Brain microvascular endothelial cell (primary cell): ENCODE data around the gene E2F1.

Source experiments
- DNase-seq: peaks from one replicate; pipeline ENCODE4 v3.0.0-alpha.2; 2020
- H3K27ac ChIP-seq: fragments of 250-450 bp; sonication (Bioruptor Pico); 2 replicates; pipeline ENCODE4 v1.5.1; 2020; ENCODE audit warnings: mild to moderate bottlenecking, moderate library complexity
- H3K27me3 ChIP-seq: fragments of 250-450 bp; sonication (Bioruptor Pico); replicated peaks from 2 replicates; pipeline ENCODE4 v1.5.1; 2020; ENCODE audit warnings: mild to moderate bottlenecking
- H3K36me3 ChIP-seq: fragments of 250-450 bp; sonication (Bioruptor Pico); replicated peaks from 2 replicates; pipeline ENCODE4 v1.5.1; 2020; ENCODE audit warnings: mild to moderate bottlenecking
- H3K4me3 ChIP-seq: 2 replicates; pipeline ENCODE4 v1.5.1; 2011; ENCODE audit warnings: low read depth, mild to moderate bottlenecking, control low read depth, low read length, moderate library complexity
- in situ Hi-C: cut with HindIII; loops from 2 replicates; pipeline ENCODE4 v1.10.0; 2017; ENCODE audit warnings: low sequenced_read_pairs, low pct_ligation_motif_present
- TF ChIP-seq, protein P1 (sequence below): IDR thresholded peaks from 2 replicates; pipeline ENCODE4 v1.5.1; 2011; ENCODE audit warnings: low read depth, mild to moderate bottlenecking, moderate library complexity, low read length, control low read depth, inconsistent platforms; ENCODE audit errors: missing control alignments

Gene E2F1

DNA sequence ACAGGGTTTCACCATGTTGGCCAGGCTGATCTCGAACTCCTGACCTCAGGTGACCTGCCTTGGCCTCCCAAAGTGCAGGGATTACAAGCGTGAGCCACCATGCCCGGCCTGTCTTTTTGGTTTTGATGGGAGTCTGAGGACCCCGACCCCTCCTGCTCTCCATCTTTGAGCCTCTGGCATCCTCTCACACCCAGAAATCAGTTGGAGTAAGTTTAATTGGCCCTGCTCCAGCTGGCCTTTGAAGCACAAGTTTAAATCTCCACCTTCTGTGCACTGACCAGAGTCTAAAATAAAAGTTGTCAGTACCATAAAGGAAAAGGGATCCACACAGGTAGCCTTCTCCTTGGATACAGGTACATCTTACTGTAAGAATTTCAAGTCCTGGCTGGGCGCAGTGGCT is 40.0 kb downstream of the E2F1 start:
- peaks cover 9% of the 10 kb centered on the region for H3K36me3 ChIP-seq
- no peak overlapping the region for H3K27ac ChIP-seq
- no peaks in the 10 kb centered on the region for H3K27me3 ChIP-seq
- no peak overlapping the region for H3K4me3 ChIP-seq
- in situ Hi-C loops: no loop called here
- TF ChIP-seq, protein P1, sequence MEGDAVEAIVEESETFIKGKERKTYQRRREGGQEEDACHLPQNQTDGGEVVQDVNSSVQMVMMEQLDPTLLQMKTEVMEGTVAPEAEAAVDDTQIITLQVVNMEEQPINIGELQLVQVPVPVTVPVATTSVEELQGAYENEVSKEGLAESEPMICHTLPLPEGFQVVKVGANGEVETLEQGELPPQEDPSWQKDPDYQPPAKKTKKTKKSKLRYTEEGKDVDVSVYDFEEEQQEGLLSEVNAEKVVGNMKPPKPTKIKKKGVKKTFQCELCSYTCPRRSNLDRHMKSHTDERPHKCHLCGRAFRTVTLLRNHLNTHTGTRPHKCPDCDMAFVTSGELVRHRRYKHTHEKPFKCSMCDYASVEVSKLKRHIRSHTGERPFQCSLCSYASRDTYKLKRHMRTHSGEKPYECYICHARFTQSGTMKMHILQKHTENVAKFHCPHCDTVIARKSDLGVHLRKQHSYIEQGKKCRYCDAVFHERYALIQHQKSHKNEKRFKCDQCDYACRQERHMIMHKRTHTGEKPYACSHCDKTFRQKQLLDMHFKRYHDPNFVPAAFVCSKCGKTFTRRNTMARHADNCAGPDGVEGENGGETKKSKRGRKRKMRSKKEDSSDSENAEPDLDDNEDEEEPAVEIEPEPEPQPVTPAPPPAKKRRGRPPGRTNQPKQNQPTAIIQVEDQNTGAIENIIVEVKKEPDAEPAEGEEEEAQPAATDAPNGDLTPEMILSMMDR: no peak
- no peak for DNase-seq

DNA sequence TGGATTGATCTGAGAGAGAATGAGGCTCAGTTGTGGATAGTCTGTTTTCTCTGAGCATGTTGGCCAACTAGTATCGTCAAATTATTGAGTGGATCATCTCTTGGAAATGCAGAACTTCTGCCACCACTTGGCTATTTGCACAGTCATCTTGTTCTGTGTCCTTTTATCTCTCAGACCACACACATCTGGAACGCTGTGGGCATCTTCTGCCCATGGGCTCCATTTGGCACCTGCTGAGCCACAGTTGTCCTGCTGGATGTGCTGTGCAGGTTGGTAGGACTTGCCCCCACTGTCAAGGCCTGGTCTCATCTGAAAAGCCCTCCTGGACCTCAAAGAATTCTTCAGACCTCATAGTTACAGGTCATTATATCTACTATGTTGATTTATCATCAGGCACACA is 40.8 kb downstream of the E2F1 start:
- no peak overlapping the region for H3K4me3 ChIP-seq
- H3K27ac ChIP-seq: no peak overlapping the region
- TF ChIP-seq, protein P1: no peak
- no peak for DNase-seq
- no peaks in the 10 kb centered on the region for H3K27me3 ChIP-seq
- H3K36me3 ChIP-seq: peaks cover 9% of the 10 kb centered on the region
- in situ Hi-C loops: no loop called here

DNA sequence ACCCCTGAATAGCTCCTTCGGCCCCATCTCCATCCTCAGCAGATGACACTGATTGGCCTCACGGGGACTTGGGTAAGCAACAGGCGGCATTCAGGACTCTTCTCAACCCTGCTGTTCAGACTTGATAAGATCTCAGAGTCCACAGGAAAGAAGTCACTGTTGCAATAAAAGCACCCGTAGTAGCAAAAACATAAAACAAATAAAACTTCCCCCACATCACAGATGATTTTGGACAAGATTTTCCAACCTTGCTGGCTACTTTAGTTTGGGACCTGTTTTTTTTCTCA is 41.2 kb downstream of the E2F1 start:
- Histone ChIP-seq H3K27ac (no peak overlapping the region), H3K36me3 (peaks cover 12% of the 10 kb centered on the region), H3K4me3 (no peak overlapping the region), H3K27me3 (no peaks in the 10 kb centered on the region)
- in situ Hi-C loops: no loop called here
- TF ChIP-seq, protein P1: no peak
- no peak for DNase-seq

DNA sequence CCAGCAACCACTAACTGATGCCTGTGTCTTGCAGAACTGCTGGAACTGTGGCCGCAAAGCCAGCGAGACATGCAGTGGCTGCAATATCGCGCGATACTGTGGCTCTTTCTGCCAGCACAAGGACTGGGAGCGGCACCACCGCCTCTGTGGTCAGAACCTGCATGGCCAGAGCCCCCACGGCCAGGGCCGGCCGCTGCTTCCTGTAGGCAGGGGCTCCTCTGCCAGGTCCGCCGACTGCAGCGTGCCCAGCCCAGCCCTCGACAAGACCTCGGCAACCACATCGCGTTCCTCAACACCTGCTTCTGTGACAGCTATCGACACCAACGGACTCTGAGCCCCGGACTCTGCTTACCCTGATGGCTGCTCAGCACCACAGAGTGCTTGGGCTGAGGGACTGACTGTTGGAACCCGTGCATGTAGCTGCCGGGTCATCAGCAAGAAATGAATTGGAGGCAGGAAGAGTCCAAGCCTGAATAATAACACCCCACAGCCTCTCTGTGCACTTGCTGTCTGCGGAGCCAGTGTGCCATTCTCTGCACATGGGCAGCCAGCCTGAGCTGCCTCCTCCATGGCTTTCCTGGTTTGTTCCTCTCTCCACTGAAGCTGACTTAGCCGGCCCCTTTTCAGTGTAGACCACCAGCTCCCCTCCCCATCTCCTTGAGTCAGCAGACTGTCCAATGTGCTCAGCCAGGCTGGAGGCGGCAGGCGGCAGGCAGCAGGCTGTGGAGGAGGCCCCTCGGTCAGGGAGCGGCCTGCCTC is 41.7 kb downstream of the E2F1 start:
- Histone ChIP-seq H3K27me3 (no peaks in the 10 kb centered on the region), H3K27ac (no peak overlapping the region), H3K4me3 (no peak overlapping the region), H3K36me3 (peaks cover 12% of the 10 kb centered on the region)
- in situ Hi-C loops: no loop called here
- TF ChIP-seq, protein P1: no peak
- DNase-seq: no peak

DNA sequence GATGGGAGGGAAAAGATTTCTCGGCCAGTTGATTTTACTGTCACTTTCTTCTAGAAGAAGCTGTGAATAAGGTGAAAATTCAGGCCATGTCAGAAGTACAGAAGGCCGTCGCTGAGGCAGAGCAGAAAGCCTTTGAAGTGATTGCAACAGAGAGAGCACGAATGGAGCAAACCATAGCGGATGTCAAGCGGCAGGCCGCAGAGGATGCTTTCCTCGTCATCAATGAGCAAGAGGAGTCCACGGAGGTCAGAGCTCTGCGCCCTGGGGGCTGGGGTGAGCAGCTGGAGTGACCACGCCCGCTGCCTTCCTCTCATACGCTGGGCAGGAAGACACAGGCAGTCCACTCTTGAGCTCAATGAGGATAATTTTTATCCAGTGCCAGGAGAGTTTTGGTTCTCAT is 45.9 kb downstream of the E2F1 start:
- H3K27me3 ChIP-seq: no peaks in the 10 kb centered on the region
- DNase-seq: peak; percentile 24
- H3K36me3 ChIP-seq: peaks cover 12% of the 10 kb centered on the region
- TF ChIP-seq, protein P1: no peak
- in situ Hi-C loops: no loop called here
- no peak overlapping the region for H3K27ac ChIP-seq
- no peak overlapping the region for H3K4me3 ChIP-seq

DNA sequence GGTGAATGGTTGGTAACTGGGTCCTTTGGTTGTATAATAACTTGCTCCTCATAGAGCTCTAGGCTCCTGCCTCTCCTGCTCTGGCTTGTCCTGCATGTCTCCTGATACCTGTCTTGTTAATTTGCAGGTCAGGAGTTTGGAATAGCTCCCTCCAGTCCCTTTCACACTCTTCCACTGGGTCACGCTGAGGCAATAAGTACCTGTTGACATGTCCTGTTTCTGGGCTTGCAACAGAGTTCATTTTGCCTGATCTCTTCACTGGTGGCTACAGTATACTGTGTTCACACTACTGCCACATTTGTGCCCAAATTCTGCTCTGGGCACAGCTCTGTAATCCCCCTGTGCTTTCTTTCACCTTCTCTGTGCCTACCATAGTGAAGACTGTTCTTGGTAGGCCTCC is 49.4 kb downstream of the E2F1 start:
- H3K27me3 ChIP-seq: no peaks in the 10 kb centered on the region
- TF ChIP-seq, protein P1: no peak
- no peak for DNase-seq
- in situ Hi-C loops: no loop called here
- no peak overlapping the region for H3K27ac ChIP-seq
- peaks cover 10% of the 10 kb centered on the region for H3K36me3 ChIP-seq
- H3K4me3 ChIP-seq: no peak overlapping the region
